Esophagus squamous epithelium (tissue), 4 donors: ENCODE data around the gene IFT25.

Experiments used
- POLR2A ChIP-seq, 4 donors: fragments of 450-650 bp; IDR thresholded peaks; one replicate each; pipeline ENCODE4 v1.6.1; 2017; ENCODE audit warnings: antibody characterized with exemption in 4 of 4, mild to moderate bottlenecking in 4 of 4, moderate library complexity in 3 of 4
- TF ChIP-seq, protein P1 (sequence below), 6 experiments: fragments of 450-650 bp in 4 of 6; fragments of 200-600 bp in 2 of 6; sonication (generic) in 2 of 6; IDR thresholded peaks; one replicate each; pipeline ENCODE4 v1.5.1; 2016 to 2019; ENCODE audit warnings: antibody characterized with exemption in 6 of 6, mild to moderate bottlenecking in 4 of 6, moderate library complexity in 4 of 6

- no peak for TF ChIP-seq POLR2A (IDR thresholded peaks at IDR 0.05)
- TF ChIP-seq, protein P1, sequence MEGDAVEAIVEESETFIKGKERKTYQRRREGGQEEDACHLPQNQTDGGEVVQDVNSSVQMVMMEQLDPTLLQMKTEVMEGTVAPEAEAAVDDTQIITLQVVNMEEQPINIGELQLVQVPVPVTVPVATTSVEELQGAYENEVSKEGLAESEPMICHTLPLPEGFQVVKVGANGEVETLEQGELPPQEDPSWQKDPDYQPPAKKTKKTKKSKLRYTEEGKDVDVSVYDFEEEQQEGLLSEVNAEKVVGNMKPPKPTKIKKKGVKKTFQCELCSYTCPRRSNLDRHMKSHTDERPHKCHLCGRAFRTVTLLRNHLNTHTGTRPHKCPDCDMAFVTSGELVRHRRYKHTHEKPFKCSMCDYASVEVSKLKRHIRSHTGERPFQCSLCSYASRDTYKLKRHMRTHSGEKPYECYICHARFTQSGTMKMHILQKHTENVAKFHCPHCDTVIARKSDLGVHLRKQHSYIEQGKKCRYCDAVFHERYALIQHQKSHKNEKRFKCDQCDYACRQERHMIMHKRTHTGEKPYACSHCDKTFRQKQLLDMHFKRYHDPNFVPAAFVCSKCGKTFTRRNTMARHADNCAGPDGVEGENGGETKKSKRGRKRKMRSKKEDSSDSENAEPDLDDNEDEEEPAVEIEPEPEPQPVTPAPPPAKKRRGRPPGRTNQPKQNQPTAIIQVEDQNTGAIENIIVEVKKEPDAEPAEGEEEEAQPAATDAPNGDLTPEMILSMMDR (IDR thresholded peaks at IDR 0.05) = no peak
Measured at GRCh38 chr1:53896635-53897229, 48.8 kb downstream of the IFT25 start.
